GM21360 (cell line): ENCODE measurements around the gene ITIH4.

Source experiments
- ATAC-seq: cut with Tn5 transposase; IDR thresholded peaks from one replicate; pipeline ENCODE4 v1.9.1; 2021; ENCODE audit warnings: mild to moderate bottlenecking, moderate library complexity; ENCODE audit not compliant: unreplicated experiment

ITIH4 gene

GRCh38 chr3:52830535-52831258, at the start of gene ITIH4:
TSS of gene ITIH4 (minus strand) at chr3:52830672. CDS start at chr3:52830642, 30 bp downstream.
- ATAC-seq = no peak

GRCh38 chr3:52880047-52880446, 49.6 kb upstream of the ITIH4 start:
- no peak for ATAC-seq

GRCh38 chr3:52879581-52879980, 49.1 kb upstream of the ITIH4 start:
- no peak for ATAC-seq

GRCh38 chr3:52879090-52879489, 48.6 kb upstream of the ITIH4 start:
- no peak for ATAC-seq

GRCh38 chr3:52877085-52877484, 46.6 kb upstream of the ITIH4 start:
- ATAC-seq = no peak

GRCh38 chr3:52874864-52875587, 44.6 kb upstream of the ITIH4 start:
- no peak for ATAC-seq

- no peak for ATAC-seq
Observed at GRCh38 chr3:52874160-52874701, 43.8 kb upstream of the ITIH4 start.

- no peak for ATAC-seq
Observed at GRCh38 chr3:52873433-52874159, 43.1 kb upstream of the ITIH4 start.

- ATAC-seq = no peak
Observed at GRCh38 chr3:52872245-52872644, 41.8 kb upstream of the ITIH4 start.

- no peak for ATAC-seq
Observed at GRCh38 chr3:52871761-52872160, 41.3 kb upstream of the ITIH4 start.

- ATAC-seq = no peak
Observed at GRCh38 chr3:52870471-52870870, 40.0 kb upstream of the ITIH4 start.

- no peak for ATAC-seq
Observed at GRCh38 chr3:52866427-52866826, 36.0 kb upstream of the ITIH4 start.

- no peak for ATAC-seq
Observed at GRCh38 chr3:52865994-52866393, 35.5 kb upstream of the ITIH4 start.

- ATAC-seq = no peak
Observed at GRCh38 chr3:52860424-52860768, 29.9 kb upstream of the ITIH4 start.

- ATAC-seq = no peak
Observed at GRCh38 chr3:52859686-52860423, 29.4 kb upstream of the ITIH4 start.

- ATAC-seq = no peak
Observed at GRCh38 chr3:52857864-52858263, 27.4 kb upstream of the ITIH4 start.

GRCh38 chr3:52857133-52857532, 26.7 kb upstream of the ITIH4 start:
- no peak for ATAC-seq

GRCh38 chr3:52856666-52857065, 26.2 kb upstream of the ITIH4 start:
- ATAC-seq = no peak

GRCh38 chr3:52854013-52854412, 23.5 kb upstream of the ITIH4 start:
- no peak for ATAC-seq

- no peak for ATAC-seq
Observed at GRCh38 chr3:52852419-52852818, 21.9 kb upstream of the ITIH4 start.

- ATAC-seq = no peak
Observed at GRCh38 chr3:52851348-52851747, 20.9 kb upstream of the ITIH4 start.
